ENCODE measurements around the gene MPO. TPM values are rescaled to one million over a fixed set of nuclear protein-coding genes. Genes with fewer than 3 reads are reported as not detected.
A peak's percentile ranks its signal among the peaks of the same experiment; 100 is the strongest.

The MPO gene
- total RNA-seq, 1 experiment from 2014 or later: not detected

- Mint-ChIP-seq H3K9me3 (no peaks in the 10 kb centered on the region), H3K4me1 (no peaks in the 10 kb centered on the region), H3K36me3 (no peaks in the 10 kb centered on the region), H3K27ac (no peak overlapping the region), H3K27me3 (ENCODE audit: low read depth) (peaks cover 16% of the 10 kb centered on the region), H3K4me3 (no peak overlapping the region)
- ChIA-PET POLR2A (no interaction called here), CTCF (interaction anchor here (1.0 to 4.6 kb wide), 6 partner anchors 26 to 140 kb away, joined by 3 to 19 read pairs (median 6); partner anchors contain the start of gene RNF43)
- DNase-seq (ENCODE audit: low spot score): no peak
- no peak for ATAC-seq
- TF ChIP-seq OVOL2 (CRISPR knock-in tag; IDR thresholded peaks at IDR 0.05; ENCODE audit: borderline replicate concordance) (no peak), ZBTB43 (CRISPR knock-in tag; IDR thresholded peaks at IDR 0.05) (no peak), CDX4 (CRISPR knock-in tag; IDR thresholded peaks at IDR 0.05; ENCODE audit: borderline replicate concordance) (no peak), TEAD1 (CRISPR knock-in tag; IDR thresholded peaks at IDR 0.05) (no peak), TEAD4 (CRISPR knock-in tag; IDR thresholded peaks at IDR 0.05) (no peak), TP53 (CRISPR knock-in tag; IDR thresholded peaks at IDR 0.05) (no peak), ZNF425 (CRISPR knock-in tag; conservative IDR thresholded peaks at IDR 0.05) (no peak), NR3C1 (CRISPR knock-in tag; conservative IDR thresholded peaks at IDR 0.05; ENCODE audit: low read depth) (no peak), SOX15 (CRISPR knock-in tag; IDR thresholded peaks at IDR 0.05) (no peak), EMX1 (CRISPR knock-in tag; IDR thresholded peaks at IDR 0.05) (no peak)
- TF ChIP-seq, protein P1, sequence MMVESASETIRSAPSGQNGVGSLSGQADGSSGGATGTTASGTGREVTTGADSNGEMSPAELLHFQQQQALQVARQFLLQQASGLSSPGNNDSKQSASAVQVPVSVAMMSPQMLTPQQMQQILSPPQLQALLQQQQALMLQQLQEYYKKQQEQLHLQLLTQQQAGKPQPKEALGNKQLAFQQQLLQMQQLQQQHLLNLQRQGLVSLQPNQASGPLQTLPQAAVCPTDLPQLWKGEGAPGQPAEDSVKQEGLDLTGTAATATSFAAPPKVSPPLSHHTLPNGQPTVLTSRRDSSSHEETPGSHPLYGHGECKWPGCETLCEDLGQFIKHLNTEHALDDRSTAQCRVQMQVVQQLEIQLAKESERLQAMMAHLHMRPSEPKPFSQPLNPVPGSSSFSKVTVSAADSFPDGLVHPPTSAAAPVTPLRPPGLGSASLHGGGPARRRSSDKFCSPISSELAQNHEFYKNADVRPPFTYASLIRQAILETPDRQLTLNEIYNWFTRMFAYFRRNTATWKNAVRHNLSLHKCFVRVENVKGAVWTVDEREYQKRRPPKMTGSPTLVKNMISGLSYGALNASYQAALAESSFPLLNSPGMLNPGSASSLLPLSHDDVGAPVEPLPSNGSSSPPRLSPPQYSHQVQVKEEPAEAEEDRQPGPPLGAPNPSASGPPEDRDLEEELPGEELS (CRISPR knock-in tag; IDR thresholded peaks at IDR 0.05): no peak
- TF ChIP-seq, protein P2, sequence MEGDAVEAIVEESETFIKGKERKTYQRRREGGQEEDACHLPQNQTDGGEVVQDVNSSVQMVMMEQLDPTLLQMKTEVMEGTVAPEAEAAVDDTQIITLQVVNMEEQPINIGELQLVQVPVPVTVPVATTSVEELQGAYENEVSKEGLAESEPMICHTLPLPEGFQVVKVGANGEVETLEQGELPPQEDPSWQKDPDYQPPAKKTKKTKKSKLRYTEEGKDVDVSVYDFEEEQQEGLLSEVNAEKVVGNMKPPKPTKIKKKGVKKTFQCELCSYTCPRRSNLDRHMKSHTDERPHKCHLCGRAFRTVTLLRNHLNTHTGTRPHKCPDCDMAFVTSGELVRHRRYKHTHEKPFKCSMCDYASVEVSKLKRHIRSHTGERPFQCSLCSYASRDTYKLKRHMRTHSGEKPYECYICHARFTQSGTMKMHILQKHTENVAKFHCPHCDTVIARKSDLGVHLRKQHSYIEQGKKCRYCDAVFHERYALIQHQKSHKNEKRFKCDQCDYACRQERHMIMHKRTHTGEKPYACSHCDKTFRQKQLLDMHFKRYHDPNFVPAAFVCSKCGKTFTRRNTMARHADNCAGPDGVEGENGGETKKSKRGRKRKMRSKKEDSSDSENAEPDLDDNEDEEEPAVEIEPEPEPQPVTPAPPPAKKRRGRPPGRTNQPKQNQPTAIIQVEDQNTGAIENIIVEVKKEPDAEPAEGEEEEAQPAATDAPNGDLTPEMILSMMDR (IDR thresholded peaks at IDR 0.05): no peak
Observed at GRCh38 chr17:58277802-58278595, 2.7 kb downstream of the MPO start.

- DNase-seq (ENCODE audit: low spot score) (no peak), ATAC-seq (peak; percentile 48)
- no peaks in the 10 kb centered on the region for H3K9me3 Mint-ChIP-seq
- ChIA-PET CTCF (interaction anchor here (0.8 to 4.6 kb wide), 4 partner anchors 27 to 77 kb away, joined by 3 to 19 read pairs (median 4); no protein-coding TSS in a partner anchor), POLR2A (no interaction called here)
- H3K4me1 Mint-ChIP-seq: no peaks in the 10 kb centered on the region
- TF ChIP-seq, protein P2 (IDR thresholded peaks at IDR 0.05): peak; percentile 31; the same call in 1 of the 2 replicates
- no peak for TF ChIP-seq IRF1 (CRISPR knock-in tag; IDR thresholded peaks at IDR 0.05)
- no peak for TF ChIP-seq GTF2I (CRISPR knock-in tag; conservative IDR thresholded peaks at IDR 0.05)
- TF ChIP-seq MYBL2 (CRISPR knock-in tag; IDR thresholded peaks at IDR 0.05): no peak
- TF ChIP-seq JAZF1 (CRISPR knock-in tag; IDR thresholded peaks at IDR 0.05): no peak
- H3K27ac Mint-ChIP-seq: no peak overlapping the region
- peaks cover 16% of the 10 kb centered on the region for H3K27me3 Mint-ChIP-seq (ENCODE audit: low read depth)
- H3K36me3 Mint-ChIP-seq: no peaks in the 10 kb centered on the region
- no peak overlapping the region for H3K4me3 Mint-ChIP-seq
Observed at GRCh38 chr17:58277107-58277801, 3.5 kb downstream of the MPO start.
